Gastroesophageal sphincter (tissue), 4 donors: Measurements from ENCODE around the gene IGSF23. TPM values are rescaled to one million over a fixed set of nuclear protein-coding genes. Genes with fewer than 3 reads are reported as not detected.

Experiments
- ATAC-seq: fragments of 150-250 bp; one replicate; pipeline ENCODE4 v1.9.1; 2016; ENCODE audit warnings: mild to moderate bottlenecking, moderate library complexity
- H3K27ac ChIP-seq, 4 donors: fragments of 200-600 bp; sonication (generic) in 3 of 4; 1 replicate in 3 of 4; 2 replicates in 1 of 4; pipeline ENCODE4 v1.5.1; 2016 to 2019
- H3K27me3 ChIP-seq: fragments of 200-600 bp; sonication (generic); one replicate; pipeline ENCODE4 v1.5.1; 2019
- H3K36me3 ChIP-seq, 2 donors: fragments of 200-600 bp; sonication (generic); one replicate each; pipeline ENCODE4 v1.5.1; 2019; ENCODE audit warnings: control low read depth in 1 of 2
- H3K4me1 ChIP-seq, 3 donors: fragments of 200-600 bp; sonication (generic); 1 replicate in 2 of 3; 2 replicates in 1 of 3; pipeline ENCODE4 v1.5.1; 2016 to 2019; ENCODE audit warnings: control low read depth in 2 of 3
- H3K4me3 ChIP-seq, 2 donors: fragments of 200-600 bp; sonication (generic); one replicate each; pipeline ENCODE4 v1.5.1; 2019; ENCODE audit warnings: mild to moderate bottlenecking in 1 of 2, moderate library complexity in 1 of 2
- H3K9me3 ChIP-seq, 3 donors: fragments of 200-600 bp; sonication (generic); one replicate each; pipeline ENCODE4 v1.5.1; 2017 to 2019; ENCODE audit warnings: control low read depth in 2 of 3
- EP300 ChIP-seq: sonication (generic); formaldehyde crosslinking; IDR thresholded peaks from one replicate; pipeline ENCODE4 v1.6.1; 2017; ENCODE audit warnings: antibody characterized with exemption, mild to moderate bottlenecking
- POLR2A ChIP-seq, 2 donors: fragments of 450-650 bp; IDR thresholded peaks; one replicate each; pipeline ENCODE4 v1.6.1; 2017; ENCODE audit warnings: antibody characterized with exemption in 2 of 2, mild to moderate bottlenecking in 2 of 2, moderate library complexity in 1 of 2
- POLR2AphosphoS5 ChIP-seq: sonication (generic); formaldehyde crosslinking; IDR thresholded peaks from one replicate; pipeline ENCODE4 v1.6.1; 2017; ENCODE audit warnings: antibody characterized with exemption
- WGBS, 2 donors: methylation state at CpG; one replicate each; pipeline ENCODE4 v1.1.5; 2018; ENCODE audit warnings: low coverage in 1 of 2; 5-methylcytosine and 5-hydroxymethylcytosine counted together
- total RNA-seq, 4 donors: library from RNA; depleted of rRNA; stranded (reverse); fragments of >200 nt; gene quantifications; one replicate each; pipeline ENCODE4 v1.1.0, GENCODE V29; 2016
- TF ChIP-seq, protein P1 (sequence below), 4 experiments: fragments of 200-600 bp in 2 of 4; fragments of 450-650 bp in 2 of 4; sonication (generic) in 1 of 4; IDR thresholded peaks; one replicate each; pipeline ENCODE4 v1.5.1; 2017 to 2019; ENCODE audit warnings: antibody characterized with exemption in 4 of 4, mild to moderate bottlenecking in 2 of 4, moderate library complexity in 2 of 4

The IGSF23 gene
- total RNA-seq, 4 donors from 2014 or later, result not detected

DNA sequence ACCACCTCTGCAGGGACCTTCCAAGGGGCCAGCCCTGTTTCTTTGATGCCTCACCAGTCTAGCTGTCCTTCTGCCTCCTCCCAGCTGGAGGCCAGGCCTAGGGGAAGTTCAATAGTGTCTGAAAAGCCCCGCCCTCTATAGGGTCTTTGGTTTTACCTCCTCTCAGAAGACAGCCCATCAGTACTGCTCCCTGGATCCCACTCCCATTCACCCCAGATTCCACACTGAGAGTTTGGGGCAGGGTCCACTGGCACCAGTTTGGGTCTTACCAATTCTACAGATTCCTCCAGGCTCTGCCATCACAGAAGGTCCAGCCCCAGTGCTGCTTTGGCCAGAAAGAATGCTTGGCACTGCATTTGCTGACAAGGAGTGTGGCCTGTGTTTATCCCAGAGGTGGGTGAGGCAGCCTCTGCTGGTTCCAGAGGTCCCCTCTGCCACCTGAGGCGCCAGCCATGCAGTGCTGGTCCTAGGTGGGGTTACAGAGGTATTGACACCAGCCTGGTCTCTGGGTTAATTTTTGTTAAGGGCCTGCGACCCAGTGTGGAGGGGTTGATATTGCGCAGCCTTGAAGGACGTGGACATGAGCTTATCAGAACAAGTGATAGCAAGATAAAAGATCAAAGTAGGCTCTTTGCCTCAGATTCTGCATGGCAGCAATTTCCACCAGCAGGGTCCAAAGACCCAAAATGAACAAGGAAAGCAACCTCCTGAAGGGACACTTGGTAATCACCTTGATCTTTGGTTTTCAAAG lies 41.4 kb upstream of the IGSF23 start:
- Histone ChIP-seq H3K36me3 (no peaks in the 10 kb centered on the region), H3K27ac (no peak overlapping the region), H3K27me3 (peaks cover 53% of the 10 kb centered on the region), H3K4me1 (no peaks in the 10 kb centered on the region), H3K9me3 (no peaks in the 10 kb centered on the region), H3K4me3 (no peak overlapping the region)
- WGBS, 2 donors, result 88 to 100% methylated on average over 1 to 4 of the region's 5 CpGs
- ATAC-seq, result no peak
- TF ChIP-seq, protein P1, sequence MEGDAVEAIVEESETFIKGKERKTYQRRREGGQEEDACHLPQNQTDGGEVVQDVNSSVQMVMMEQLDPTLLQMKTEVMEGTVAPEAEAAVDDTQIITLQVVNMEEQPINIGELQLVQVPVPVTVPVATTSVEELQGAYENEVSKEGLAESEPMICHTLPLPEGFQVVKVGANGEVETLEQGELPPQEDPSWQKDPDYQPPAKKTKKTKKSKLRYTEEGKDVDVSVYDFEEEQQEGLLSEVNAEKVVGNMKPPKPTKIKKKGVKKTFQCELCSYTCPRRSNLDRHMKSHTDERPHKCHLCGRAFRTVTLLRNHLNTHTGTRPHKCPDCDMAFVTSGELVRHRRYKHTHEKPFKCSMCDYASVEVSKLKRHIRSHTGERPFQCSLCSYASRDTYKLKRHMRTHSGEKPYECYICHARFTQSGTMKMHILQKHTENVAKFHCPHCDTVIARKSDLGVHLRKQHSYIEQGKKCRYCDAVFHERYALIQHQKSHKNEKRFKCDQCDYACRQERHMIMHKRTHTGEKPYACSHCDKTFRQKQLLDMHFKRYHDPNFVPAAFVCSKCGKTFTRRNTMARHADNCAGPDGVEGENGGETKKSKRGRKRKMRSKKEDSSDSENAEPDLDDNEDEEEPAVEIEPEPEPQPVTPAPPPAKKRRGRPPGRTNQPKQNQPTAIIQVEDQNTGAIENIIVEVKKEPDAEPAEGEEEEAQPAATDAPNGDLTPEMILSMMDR (IDR thresholded peaks at IDR 0.05), result no peak
- no peak for TF ChIP-seq POLR2A (IDR thresholded peaks at IDR 0.05)
- TF ChIP-seq EP300, result no peak
- TF ChIP-seq POLR2AphosphoS5, result no peak

DNA sequence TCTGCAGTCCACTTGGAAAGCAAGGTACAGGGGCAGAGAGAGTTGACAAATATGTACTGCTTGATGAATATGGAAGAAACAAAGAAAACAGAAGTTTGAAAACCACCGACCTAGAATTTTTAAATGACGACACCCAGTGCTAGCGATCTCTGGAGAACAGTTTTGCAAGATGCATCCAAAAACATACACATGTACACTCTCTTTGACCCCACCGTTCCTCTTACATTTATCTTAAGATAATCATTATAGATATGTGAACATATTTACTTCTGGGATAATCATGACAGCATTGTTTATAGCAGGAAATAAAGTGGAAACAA lies 40.8 kb upstream of the IGSF23 start:
- H3K4me3 ChIP-seq, result no peak overlapping the region
- H3K36me3 ChIP-seq, result no peaks in the 10 kb centered on the region
- no peaks in the 10 kb centered on the region for H3K4me1 ChIP-seq
- WGBS, 2 donors, result 56 to 72% methylated on average over 4 of the region's 4 CpGs
- no peak overlapping the region for H3K27ac ChIP-seq
- no peak for ATAC-seq
- no peak for TF ChIP-seq POLR2A (IDR thresholded peaks at IDR 0.05)
- no peak for TF ChIP-seq POLR2AphosphoS5
- TF ChIP-seq EP300, result no peak
- TF ChIP-seq, protein P1 (IDR thresholded peaks at IDR 0.05), result no peak
- H3K27me3 ChIP-seq, result peaks cover 48% of the 10 kb centered on the region
- H3K9me3 ChIP-seq, result no peaks in the 10 kb centered on the region

DNA sequence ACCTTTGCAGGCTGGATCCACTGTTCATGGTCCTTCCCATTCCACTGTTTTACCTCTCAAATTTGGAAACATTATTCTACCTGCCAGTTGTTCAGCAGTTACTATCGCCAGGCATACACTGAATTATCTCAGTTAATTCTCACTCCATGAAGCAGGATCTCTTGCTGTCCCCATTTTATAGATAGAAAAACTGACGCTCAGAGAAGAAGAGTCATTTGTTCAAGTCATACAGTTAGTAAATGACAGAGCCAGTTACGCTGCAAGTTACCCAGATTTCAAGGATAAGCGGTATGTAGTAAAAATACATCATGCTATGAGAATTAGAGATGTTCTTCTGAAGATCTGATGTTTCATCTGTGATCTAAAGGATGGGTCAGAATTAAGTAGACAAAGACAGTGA lies 40.2 kb upstream of the IGSF23 start:
- 78 to 96% methylated on average over 2 to 4 of the region's 4 CpGs for WGBS, 2 donors
- ATAC-seq, result no peak

DNA sequence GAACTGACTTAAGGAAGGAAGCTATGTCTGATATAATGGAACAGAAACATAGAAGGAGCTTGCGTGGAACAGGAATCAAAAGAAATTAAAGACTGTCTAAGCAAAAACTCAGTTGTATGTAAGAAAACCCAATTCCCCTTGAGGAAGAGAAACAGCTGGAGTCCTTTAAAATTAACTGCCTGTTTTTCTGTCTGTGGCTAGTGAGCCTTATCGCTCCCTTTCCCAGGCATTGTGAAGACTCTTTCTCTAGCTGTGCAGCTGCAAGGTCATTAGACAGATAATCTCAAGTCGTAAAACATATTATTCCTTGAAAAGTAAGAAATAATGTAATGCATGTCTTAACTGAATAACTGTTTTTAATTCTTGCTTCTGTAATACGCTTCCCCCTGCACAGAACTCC lies 39.7 kb upstream of the IGSF23 start:
- WGBS, 2 donors, result 32 to 39% methylated on average over 4 of the region's 4 CpGs
- no peak for ATAC-seq
- H3K4me3 ChIP-seq, result no peak overlapping the region
- peaks cover 38% of the 10 kb centered on the region for H3K27me3 ChIP-seq
- no peaks in the 10 kb centered on the region for H3K36me3 ChIP-seq
- H3K9me3 ChIP-seq, result no peaks in the 10 kb centered on the region
- TF ChIP-seq, protein P1 (IDR thresholded peaks at IDR 0.05), result no peak
- TF ChIP-seq POLR2A (IDR thresholded peaks at IDR 0.05) (no peak), EP300 (no peak), POLR2AphosphoS5 (no peak)
- no peaks in the 10 kb centered on the region for H3K4me1 ChIP-seq
- H3K27ac ChIP-seq, result no peak overlapping the region

More for the DNA sequence above, 40.2 kb upstream of the IGSF23 start:
- Histone ChIP-seq H3K27me3 (peaks cover 42% of the 10 kb centered on the region), H3K4me3 (no peak overlapping the region), H3K9me3 (no peaks in the 10 kb centered on the region), H3K36me3 (no peaks in the 10 kb centered on the region), H3K4me1 (no peaks in the 10 kb centered on the region), H3K27ac (no peak overlapping the region)
- no peak for TF ChIP-seq POLR2AphosphoS5
- TF ChIP-seq, protein P1 (IDR thresholded peaks at IDR 0.05), result no peak
- TF ChIP-seq POLR2A (IDR thresholded peaks at IDR 0.05), result no peak
- TF ChIP-seq EP300, result no peak

DNA sequence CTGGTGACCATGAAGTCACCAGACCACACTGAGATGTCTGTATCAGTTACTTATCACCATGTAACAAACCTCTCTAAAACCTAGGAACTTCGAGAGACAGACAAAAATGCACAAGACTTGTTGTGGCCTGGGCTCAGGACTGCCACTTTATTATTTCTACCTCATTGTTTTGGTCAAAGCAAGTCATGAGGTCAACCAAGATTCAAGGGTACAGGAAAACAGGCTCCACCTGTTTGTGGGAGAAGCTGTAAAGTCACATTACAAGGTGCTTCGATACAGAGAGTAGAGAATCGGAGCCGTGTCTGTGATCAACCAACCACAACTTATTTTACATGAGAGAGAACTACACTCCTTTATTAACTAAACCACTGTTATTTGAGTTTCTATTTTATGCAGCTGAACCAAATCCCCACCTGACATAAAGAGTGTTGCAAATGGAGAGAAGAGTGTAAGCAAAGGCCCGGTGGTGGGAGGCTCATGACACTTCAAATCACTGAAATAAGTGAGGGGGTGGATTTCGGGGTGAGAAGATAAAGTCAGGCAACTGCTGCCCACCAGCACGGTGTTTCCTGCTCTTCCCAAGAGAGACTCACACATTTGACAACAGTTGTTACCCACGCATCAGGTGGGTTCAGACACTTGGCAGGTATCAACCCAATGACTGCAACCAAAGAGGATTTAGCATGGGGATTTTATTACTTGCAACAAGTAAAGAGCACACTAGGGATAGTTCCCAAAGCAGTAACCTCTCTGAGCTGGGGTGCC lies 39.0 kb upstream of the IGSF23 start:
- 71 to 80% methylated on average over 6 to 7 of the region's 8 CpGs for WGBS, 2 donors
- Histone ChIP-seq H3K9me3 (no peaks in the 10 kb centered on the region), H3K4me3 (no peak overlapping the region), H3K4me1 (no peaks in the 10 kb centered on the region), H3K27me3 (peaks cover 31% of the 10 kb centered on the region), H3K27ac (no peak overlapping the region), H3K36me3 (no peaks in the 10 kb centered on the region)
- no peak for ATAC-seq
- TF ChIP-seq POLR2AphosphoS5 (no peak), EP300 (no peak), POLR2A (IDR thresholded peaks at IDR 0.05) (no peak)
- TF ChIP-seq, protein P1 (IDR thresholded peaks at IDR 0.05), result no peak
